ENCODE results near the gene MRPS27.

DNA sequence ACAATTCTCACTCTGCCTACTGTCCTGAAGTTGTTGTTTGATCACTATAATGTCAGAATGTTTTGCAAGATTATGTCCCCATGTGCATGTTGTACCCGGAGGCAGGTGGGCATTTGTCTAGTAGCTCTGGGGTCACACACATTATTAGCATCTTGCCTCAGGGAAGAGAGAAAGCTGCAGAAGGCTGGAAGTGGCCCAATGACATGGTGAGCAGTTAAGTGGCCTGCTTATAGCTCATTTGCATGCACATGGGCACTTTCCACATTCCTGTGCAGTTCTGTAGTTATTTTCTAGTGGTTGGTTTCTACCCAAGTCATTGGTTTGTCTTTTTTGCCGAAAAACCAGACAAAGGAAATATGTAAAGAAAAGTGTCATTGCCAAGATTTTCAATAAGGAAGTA is 131.9 kb downstream of the MRPS27 start:
- TF ChIP-seq CTCF (IDR thresholded peaks at IDR 0.05 in 8 of 11, conservative IDR thresholded peaks at IDR 0.05 in 3 of 11) (no peak), POLR2A (IDR thresholded peaks at IDR 0.05) (no peak), POLR2AphosphoS5 (IDR thresholded peaks at IDR 0.05) (no peak)

All from spleen (tissue), 7 donors.